NCI-H1105 treated with DMSO at 0.1 percent for 48 hours (cell line): ENCODE results near the gene HMG20B.
"Not testable (repeated sequence)": the region's sequence is repeated elsewhere in the genome, so short reads cannot be mapped to it uniquely, and the experiment has no call there.

ENCODE experiments used
- DNase-seq: peaks from one replicate; lab custom pipeline; 2025; lab: John Stamatoyannopoulos, UW

HMG20B gene

GRCh38 chr19:3556423-3556977 lies 16.2 kb upstream of the HMG20B start:
- DNase-seq: no peak

- DNase-seq: no peak
These were observed 15.7 kb upstream of the HMG20B start for GRCh38 chr19:3556978-3557460.

GRCh38 chr19:3557461-3558248 lies 15.1 kb upstream of the HMG20B start, which contains the start of gene MFSD12:
Gene MFSD12 (minus strand): TSS chr19:3557586. CDS start chr19:3557403, 183 bp downstream.
- peak; percentile 86 for DNase-seq

- DNase-seq: no peak
These were observed 8.8 kb upstream of the HMG20B start for GRCh38 chr19:3563709-3564524.

GRCh38 chr19:3565139-3565538 lies 7.6 kb upstream of the HMG20B start:
- DNase-seq: no peak

- DNase-seq: not testable (repeated sequence)
These were observed 2.7 kb upstream of the HMG20B start for GRCh38 chr19:3570042-3570441.

- DNase-seq: no peak
These were observed 2.1 kb upstream of the HMG20B start for GRCh38 chr19:3570606-3571011.

GRCh38 chr19:3572132-3572854 lies 451 bp upstream of the HMG20B start:
- peak; percentile 99 for DNase-seq

- DNase-seq: no peak
These were observed 566 bp downstream of the HMG20B start for GRCh38 chr19:3573162-3573857.

GRCh38 chr19:3573858-3574637 lies 1.3 kb downstream of the HMG20B start:
- DNase-seq: peak; percentile 25

- no peak for DNase-seq
These were observed 2.6 kb downstream of the HMG20B start for GRCh38 chr19:3575260-3575741.

GRCh38 chr19:3575949-3576673 lies 3.4 kb downstream of the HMG20B start:
- no peak for DNase-seq

GRCh38 chr19:3576696-3577443 lies 4.1 kb downstream of the HMG20B start:
- no peak for DNase-seq

GRCh38 chr19:3577723-3578344 lies 5.1 kb downstream of the HMG20B start:
- DNase-seq: no peak

- DNase-seq: no peak
These were observed 5.6 kb downstream of the HMG20B start for GRCh38 chr19:3578390-3578789.

GRCh38 chr19:3580156-3580934 lies 7.6 kb downstream of the HMG20B start:
- DNase-seq: no peak

- not testable (repeated sequence) for DNase-seq
These were observed 9.0 kb downstream of the HMG20B start for GRCh38 chr19:3581792-3582191.
